Stomach (tissue), 9 donors: Measurements from ENCODE around the gene SAP30L. TPM values are rescaled to one million over a fixed set of nuclear protein-coding genes. Genes with fewer than 3 reads are reported as not detected.

Experiments
- DNase-seq, 2 donors: peaks; one replicate each; pipeline versions ENCODE4 v3.0.0 to v3.0.0-alpha.2; 2013 to 2019
- H3K27ac ChIP-seq, 5 donors: fragments of 200-600 bp in 4 of 5; sonication (generic) in 4 of 5; one replicate each; pipeline ENCODE4 v1.5.1; 2013 to 2019; ENCODE audit warnings: mild to moderate bottlenecking in 1 of 5, moderate library complexity in 1 of 5
- H3K27me3 ChIP-seq, 3 donors: fragments of 200-600 bp; sonication (generic); one replicate each; pipeline ENCODE4 v1.5.1; 2017 to 2019; ENCODE audit warnings: mixed run types in 1 of 3
- H3K36me3 ChIP-seq, 4 donors: fragments of 200-600 bp; sonication (generic); 1 replicate in 3 of 4; 2 replicates in 1 of 4; pipeline ENCODE4 v1.5.1; 2016 to 2019
- H3K4me1 ChIP-seq, 4 donors: fragments of 200-600 bp; sonication (generic); one replicate each; pipeline ENCODE4 v1.5.1; 2016 to 2019
- H3K4me3 ChIP-seq, 4 donors: fragments of 200-600 bp; sonication (generic) in 3 of 4; one replicate each; pipeline ENCODE4 v1.5.1; 2016 to 2019; ENCODE audit warnings: mild to moderate bottlenecking in 1 of 4
- H3K9me3 ChIP-seq, 4 donors: fragments of 200-600 bp; sonication (generic); one replicate each; pipeline ENCODE4 v1.5.1; 2016 to 2019
- EP300 ChIP-seq: sonication (generic); formaldehyde crosslinking; IDR thresholded peaks from one replicate; pipeline ENCODE4 v1.6.1; 2017; ENCODE audit warnings: antibody characterized with exemption
- POLR2A ChIP-seq, 4 donors: fragments of 450-650 bp; IDR thresholded peaks; one replicate each; pipeline ENCODE4 v1.6.1; 2016; ENCODE audit warnings: antibody characterized with exemption in 4 of 4, control low read depth in 2 of 4, mild to moderate bottlenecking in 1 of 4, moderate library complexity in 1 of 4
- POLR2AphosphoS5 ChIP-seq, 3 donors: sonication (generic); formaldehyde crosslinking; IDR thresholded peaks; one replicate each; pipeline ENCODE4 v1.6.1; 2016; ENCODE audit warnings: antibody characterized with exemption in 3 of 3
- WGBS, 5 donors: extraction: QIAGEN DNeasy Blood & Tissue Kit in 3 of 5; methylation state at CpG; one replicate each; pipeline versions ENCODE4 v1.1.5 to v1.1.7; 2013 to 2018; 5-methylcytosine and 5-hydroxymethylcytosine counted together
- intact Hi-C: fragments of 100-400 bp; cut with DNase I; formaldehyde crosslinking; loops from one replicate; pipeline ENCODE4 v1.15.1; 2023; ENCODE audit warnings: low total_unique reads
- polyA plus RNA-seq, 3 donors: library from polyadenylated mRNA; stranded (reverse); fragments of 200-250 nt; gene quantifications; one replicate each; pipeline ENCODE4 v1.2.3, GENCODE V29; 2013
- total RNA-seq, 5 donors: library from RNA; depleted of rRNA; stranded (reverse); fragments of >200 nt; gene quantifications; one replicate each; pipeline versions ENCODE4 v1.1.0 to v1.2.3, GENCODE V29; 2014 to 2016
- TF ChIP-seq, protein P1 (sequence below), 7 experiments: fragments of 450-650 bp in 4 of 7; fragments of 200-600 bp in 3 of 7; sonication (generic) in 3 of 7; IDR thresholded peaks; one replicate each; pipeline ENCODE4 v1.5.1; 2016 to 2019; ENCODE audit warnings: antibody characterized with exemption in 7 of 7, control low read depth in 2 of 7, mild to moderate bottlenecking in 1 of 7
- donor health status: healthy with polysubstance abuse.
- donor health status: Bipolar disorder and iron deficiency.
- donor health status: healthy.

SAP30L gene
- total and polyA plus RNA-seq, 8 donors: 13.9 to 51.0 (median 21.4) TPM

DNA sequence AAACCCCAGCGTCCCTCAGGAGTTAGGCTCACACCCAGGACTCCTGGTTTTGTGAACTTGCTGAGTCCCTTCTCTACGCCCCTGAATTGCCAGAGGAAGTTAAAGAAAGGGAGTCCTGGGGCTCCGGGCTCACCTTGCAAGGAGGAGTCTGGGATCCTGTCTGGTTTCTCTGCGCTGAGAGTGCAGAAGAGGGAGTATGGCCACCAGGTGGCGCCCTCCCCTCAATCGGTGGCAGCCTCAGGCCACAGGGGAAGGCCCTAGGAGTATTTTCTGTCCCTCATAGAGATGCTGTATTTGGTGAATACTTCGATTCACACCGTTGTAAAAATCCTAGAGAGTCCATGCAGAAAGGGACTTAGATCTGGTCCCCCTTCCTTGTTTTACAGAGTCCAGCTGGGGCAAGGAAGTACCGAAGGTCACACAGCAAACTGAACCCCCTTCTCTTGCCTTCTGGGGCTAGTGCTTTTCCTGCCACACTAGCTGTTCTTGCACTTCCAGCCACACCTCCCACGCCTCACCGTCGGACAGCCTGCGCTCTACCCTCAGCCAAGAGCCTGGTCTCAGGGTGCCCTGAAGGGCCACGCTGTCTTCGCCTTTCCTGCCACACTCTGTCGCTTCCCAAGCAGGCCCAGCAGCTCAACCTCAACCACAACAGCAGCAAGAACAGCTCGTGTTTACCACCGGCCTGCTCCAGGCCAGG lies 22.0 kb downstream of the SAP30L start:
- Histone ChIP-seq H3K36me3 (peaks cover 0 to 10% (median 2%) of the 10 kb centered on the region in 4 donors), H3K9me3 (no peaks in the 10 kb centered on the region), H3K4me1 (peaks cover 0 to 2% (median under 1%) of the 10 kb centered on the region in 4 donors), H3K4me3 (no peak overlapping the region), H3K27me3 (peaks cover 13 to 50% (median 31%) of the 10 kb centered on the region in 3 donors), H3K27ac (no peak overlapping the region)
- no peak for TF ChIP-seq POLR2A (IDR thresholded peaks at IDR 0.05)
- TF ChIP-seq POLR2AphosphoS5 (IDR thresholded peaks at IDR 0.05): no peak
- TF ChIP-seq, protein P1, sequence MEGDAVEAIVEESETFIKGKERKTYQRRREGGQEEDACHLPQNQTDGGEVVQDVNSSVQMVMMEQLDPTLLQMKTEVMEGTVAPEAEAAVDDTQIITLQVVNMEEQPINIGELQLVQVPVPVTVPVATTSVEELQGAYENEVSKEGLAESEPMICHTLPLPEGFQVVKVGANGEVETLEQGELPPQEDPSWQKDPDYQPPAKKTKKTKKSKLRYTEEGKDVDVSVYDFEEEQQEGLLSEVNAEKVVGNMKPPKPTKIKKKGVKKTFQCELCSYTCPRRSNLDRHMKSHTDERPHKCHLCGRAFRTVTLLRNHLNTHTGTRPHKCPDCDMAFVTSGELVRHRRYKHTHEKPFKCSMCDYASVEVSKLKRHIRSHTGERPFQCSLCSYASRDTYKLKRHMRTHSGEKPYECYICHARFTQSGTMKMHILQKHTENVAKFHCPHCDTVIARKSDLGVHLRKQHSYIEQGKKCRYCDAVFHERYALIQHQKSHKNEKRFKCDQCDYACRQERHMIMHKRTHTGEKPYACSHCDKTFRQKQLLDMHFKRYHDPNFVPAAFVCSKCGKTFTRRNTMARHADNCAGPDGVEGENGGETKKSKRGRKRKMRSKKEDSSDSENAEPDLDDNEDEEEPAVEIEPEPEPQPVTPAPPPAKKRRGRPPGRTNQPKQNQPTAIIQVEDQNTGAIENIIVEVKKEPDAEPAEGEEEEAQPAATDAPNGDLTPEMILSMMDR (IDR thresholded peaks at IDR 0.05): peak in 5 of 7 experiments; percentile 59 to 87 (median 87)
- DNase-seq: peak; percentile 80 to 91
- intact Hi-C loops: loop anchor here (10.0 kb wide), 1 partner anchor 137 kb away; no protein-coding TSS in a partner anchor
- 36 to 45% (median 38%) methylated on average over 16 to 18 of the region's 18 CpGs for WGBS, 5 donors

DNA sequence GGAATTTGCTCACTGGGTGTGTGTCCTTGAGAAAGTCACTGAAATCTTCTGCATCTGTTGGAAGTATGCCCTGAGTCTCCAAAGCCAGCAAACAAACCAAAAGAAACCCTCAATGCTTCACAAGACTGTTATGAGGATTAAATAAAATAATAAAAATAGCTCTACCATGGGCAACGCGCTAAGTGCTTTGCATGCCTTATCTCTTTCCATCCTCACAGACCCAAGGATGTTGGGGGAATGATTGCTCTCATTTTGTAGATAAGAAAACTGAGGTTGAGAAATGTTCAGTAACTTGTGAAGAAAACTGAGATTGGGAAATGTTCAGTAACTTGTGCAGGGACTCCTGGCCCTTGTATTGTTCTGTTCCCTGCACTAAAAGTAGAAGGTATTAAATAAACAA lies 24.3 kb downstream of the SAP30L start:
- Histone ChIP-seq H3K27ac (no peak overlapping the region), H3K27me3 (peaks cover 26 to 73% (median 55%) of the 10 kb centered on the region in 3 donors), H3K36me3 (no peaks in the 10 kb centered on the region), H3K9me3 (no peaks in the 10 kb centered on the region), H3K4me1 (peaks cover 8 to 25% (median 17%) of the 10 kb centered on the region in 4 donors), H3K4me3 (no peak overlapping the region)
- intact Hi-C loops: no loop called here
- no peak for DNase-seq
- WGBS, 5 donors: 28 to 50% (median 36%) methylated on average over 2 of the region's 2 CpGs
- no peak for TF ChIP-seq EP300
- TF ChIP-seq POLR2AphosphoS5 (IDR thresholded peaks at IDR 0.05): no peak
- TF ChIP-seq, protein P1 (IDR thresholded peaks at IDR 0.05): no peak
- no peak for TF ChIP-seq POLR2A (IDR thresholded peaks at IDR 0.05)

DNA sequence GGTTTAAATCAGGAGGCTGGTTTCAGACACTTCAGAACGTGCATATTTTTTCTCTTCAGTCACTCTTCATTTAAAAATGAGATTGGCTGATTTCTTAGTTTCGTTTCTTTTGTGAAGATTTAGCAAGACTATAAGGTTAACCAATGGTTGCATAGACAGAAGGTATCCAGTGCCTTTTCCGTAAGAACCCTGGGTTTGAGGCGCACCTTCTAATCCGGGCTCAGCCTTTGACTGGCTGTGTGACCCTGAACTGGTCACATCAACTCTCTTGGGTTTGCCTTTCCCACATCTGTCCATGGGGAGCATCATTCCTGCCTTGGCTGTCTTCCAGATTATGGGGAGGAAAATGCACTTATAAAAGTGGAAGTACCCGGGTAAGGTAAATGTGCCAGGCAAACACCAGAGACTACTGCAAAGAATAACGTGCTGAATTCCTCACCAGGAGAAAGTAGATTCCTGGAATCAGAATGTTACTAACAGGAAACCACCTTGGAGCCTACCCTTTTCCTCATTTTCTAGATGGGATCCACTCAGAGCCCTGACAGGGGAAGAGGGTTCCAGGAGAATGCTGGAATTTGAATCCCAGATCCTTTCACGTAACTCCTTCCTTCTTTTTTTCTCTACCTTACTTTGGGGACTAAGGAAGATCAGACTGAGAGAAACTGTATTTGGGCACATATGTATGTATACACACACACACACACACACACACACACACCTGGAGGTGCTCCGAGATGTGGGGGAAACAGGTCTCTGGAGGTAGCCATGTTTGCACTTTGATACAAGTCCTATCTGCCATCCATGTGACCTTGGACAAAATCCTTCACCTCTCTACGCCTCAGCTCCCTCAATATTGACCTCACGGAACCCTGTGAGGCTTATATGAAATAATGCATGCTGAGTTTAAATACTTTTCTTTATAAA lies 25.4 kb downstream of the SAP30L start:
- peaks cover 15 to 36% (median 27%) of the 10 kb centered on the region in 4 donors for H3K4me1 ChIP-seq
- no peak overlapping the region for H3K4me3 ChIP-seq
- no peak overlapping the region for H3K27ac ChIP-seq
- no peaks in the 10 kb centered on the region for H3K9me3 ChIP-seq
- no peaks in the 10 kb centered on the region for H3K36me3 ChIP-seq
- WGBS, 5 donors: 12 to 27% (median 19%) methylated on average over 11 of the region's 11 CpGs
- DNase-seq: no peak
- TF ChIP-seq, protein P1 (IDR thresholded peaks at IDR 0.05): no peak
- TF ChIP-seq POLR2AphosphoS5 (IDR thresholded peaks at IDR 0.05) (no peak), POLR2A (IDR thresholded peaks at IDR 0.05) (no peak), EP300 (no peak)
- peaks cover 37 to 84% (median 65%) of the 10 kb centered on the region in 3 donors for H3K27me3 ChIP-seq
- intact Hi-C loops: no loop called here

DNA sequence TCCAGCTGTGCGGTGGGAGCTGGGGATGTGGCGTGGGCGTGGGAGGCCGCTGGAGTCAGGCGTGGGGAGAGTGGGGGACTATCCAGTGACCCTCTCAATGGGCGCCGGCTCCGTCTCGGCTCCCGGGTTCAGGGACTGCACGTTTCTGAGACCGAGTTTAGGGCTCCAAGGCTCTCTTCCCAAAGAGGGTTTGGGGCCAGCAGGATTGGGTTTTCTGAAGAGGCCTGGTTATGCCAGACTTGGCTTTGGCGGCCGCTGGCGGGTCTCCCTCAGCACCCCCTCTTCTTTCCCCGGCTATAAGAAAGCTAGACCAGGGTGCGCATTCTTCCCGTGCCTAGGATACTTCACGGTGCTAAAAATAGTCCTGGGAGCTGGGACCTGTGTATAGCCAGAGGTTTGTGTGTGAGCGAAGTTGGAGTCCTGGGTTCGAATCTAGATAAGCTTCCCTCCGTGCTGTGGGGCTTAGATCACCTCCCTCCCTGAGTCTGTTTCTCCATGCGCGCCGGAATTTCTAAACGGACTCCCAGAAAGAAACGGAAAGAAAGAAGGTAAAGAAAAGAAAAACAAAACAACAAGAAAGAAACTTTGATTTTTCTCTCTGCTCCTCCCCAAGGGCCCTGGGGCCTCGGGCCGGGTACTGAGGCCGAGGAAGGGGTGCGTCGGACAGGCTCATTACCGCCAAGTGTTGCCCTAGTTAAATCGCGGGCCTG lies 27.2 kb downstream of the SAP30L start:
- peak in 1 of 2 donors; percentile 21 for DNase-seq
- no peak overlapping the region for H3K27ac ChIP-seq
- no peak overlapping the region for H3K4me3 ChIP-seq
- TF ChIP-seq, protein P1 (IDR thresholded peaks at IDR 0.05): no peak
- TF ChIP-seq POLR2AphosphoS5 (IDR thresholded peaks at IDR 0.05) (no peak), POLR2A (IDR thresholded peaks at IDR 0.05) (no peak), EP300 (no peak)
- peaks cover 30 to 54% (median 45%) of the 10 kb centered on the region in 4 donors for H3K4me1 ChIP-seq
- no peaks in the 10 kb centered on the region for H3K36me3 ChIP-seq
- 7 to 10% (median 8%) methylated on average over 35 of the region's 35 CpGs for WGBS, 5 donors
- intact Hi-C loops: no loop called here
- peaks cover 53 to 100% (median 83%) of the 10 kb centered on the region in 3 donors for H3K27me3 ChIP-seq
- H3K9me3 ChIP-seq: no peaks in the 10 kb centered on the region
